ENCODE results near the gene UBR1. TPM values are rescaled to one million over a fixed set of nuclear protein-coding genes. Genes with fewer than 3 reads are reported as not detected.
"Not testable (repeated sequence)": the region's sequence is repeated elsewhere in the genome, so short reads cannot be mapped to it uniquely, and the experiment has no call there.

Gene UBR1
- total and polyA plus RNA-seq, 12 donors, result 3.8 to 46.2 (median 26.7) TPM

DNA sequence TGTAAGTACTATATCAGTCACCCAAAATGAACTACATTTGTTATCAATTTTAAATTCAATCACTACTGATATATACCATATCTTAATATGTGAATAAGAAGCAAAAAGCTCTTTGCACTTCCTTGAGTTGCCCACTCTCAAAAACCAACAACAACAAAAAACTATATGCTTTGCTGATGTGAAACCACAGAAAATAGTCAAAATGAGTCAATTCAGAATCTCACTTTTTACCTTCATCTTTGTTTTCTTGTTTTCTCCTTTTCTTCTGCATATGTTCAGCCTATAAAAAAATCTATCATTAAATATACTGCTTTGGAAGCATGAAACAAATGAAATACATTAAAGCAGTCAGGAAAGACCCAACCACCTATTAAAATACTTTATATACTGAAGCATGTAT lies 80.7 kb downstream of the UBR1 start:
- no peaks in the 10 kb centered on the region for H3K27me3 ChIP-seq
- peaks cover 0 to 8% (median 0%) of the 10 kb centered on the region in 9 donors for H3K4me1 ChIP-seq
- no peak overlapping the region for H3K4me3 ChIP-seq
- no peak for DNase-seq
- H3K9me3 ChIP-seq, result no peaks in the 10 kb centered on the region
- intact Hi-C loops (cut with DNase I), result no loop called here
- H3K36me3 ChIP-seq, result peaks cover 3 to 100% (median 61%) of the 10 kb centered on the region in 9 donors
- H3K27ac ChIP-seq, result no peak overlapping the region
- TF ChIP-seq, protein P1, sequence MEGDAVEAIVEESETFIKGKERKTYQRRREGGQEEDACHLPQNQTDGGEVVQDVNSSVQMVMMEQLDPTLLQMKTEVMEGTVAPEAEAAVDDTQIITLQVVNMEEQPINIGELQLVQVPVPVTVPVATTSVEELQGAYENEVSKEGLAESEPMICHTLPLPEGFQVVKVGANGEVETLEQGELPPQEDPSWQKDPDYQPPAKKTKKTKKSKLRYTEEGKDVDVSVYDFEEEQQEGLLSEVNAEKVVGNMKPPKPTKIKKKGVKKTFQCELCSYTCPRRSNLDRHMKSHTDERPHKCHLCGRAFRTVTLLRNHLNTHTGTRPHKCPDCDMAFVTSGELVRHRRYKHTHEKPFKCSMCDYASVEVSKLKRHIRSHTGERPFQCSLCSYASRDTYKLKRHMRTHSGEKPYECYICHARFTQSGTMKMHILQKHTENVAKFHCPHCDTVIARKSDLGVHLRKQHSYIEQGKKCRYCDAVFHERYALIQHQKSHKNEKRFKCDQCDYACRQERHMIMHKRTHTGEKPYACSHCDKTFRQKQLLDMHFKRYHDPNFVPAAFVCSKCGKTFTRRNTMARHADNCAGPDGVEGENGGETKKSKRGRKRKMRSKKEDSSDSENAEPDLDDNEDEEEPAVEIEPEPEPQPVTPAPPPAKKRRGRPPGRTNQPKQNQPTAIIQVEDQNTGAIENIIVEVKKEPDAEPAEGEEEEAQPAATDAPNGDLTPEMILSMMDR (IDR thresholded peaks at IDR 0.05), result no peak
- no peak for ATAC-seq

DNA sequence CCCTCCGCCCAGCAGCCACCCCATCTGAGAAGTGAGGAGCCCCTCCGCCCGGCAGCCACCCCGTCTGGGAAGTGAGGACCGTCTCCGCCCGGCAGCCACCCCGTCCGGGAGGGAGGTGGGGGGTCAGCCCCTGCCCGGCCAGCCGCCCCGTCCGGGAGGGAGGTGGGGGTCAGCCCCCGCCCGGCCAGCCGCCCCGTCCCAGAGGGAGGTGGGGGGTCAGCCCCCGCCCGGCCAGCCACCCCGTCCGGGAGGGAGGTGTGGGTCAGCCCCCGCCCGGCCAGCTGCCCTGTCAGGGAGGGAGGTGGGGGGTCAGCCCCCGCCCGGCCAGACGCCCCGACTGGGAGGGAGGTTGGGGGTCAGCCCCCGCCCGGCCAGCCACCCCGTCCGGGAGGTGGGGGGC lies 91.2 kb downstream of the UBR1 start:
- ATAC-seq; H3K27ac ChIP-seq; DNase-seq; intact Hi-C loops (cut with DNase I); H3K9me3 ChIP-seq; H3K27me3 ChIP-seq; H3K4me3 ChIP-seq; H3K4me1 ChIP-seq: not testable (repeated sequence)
- peaks cover 0 to 95% (median 29%) of the 10 kb centered on the region in 9 donors for H3K36me3 ChIP-seq
- WGBS, 2 donors, result 93 to 94% methylated on average over 30 to 31 of the region's 31 CpGs

DNA sequence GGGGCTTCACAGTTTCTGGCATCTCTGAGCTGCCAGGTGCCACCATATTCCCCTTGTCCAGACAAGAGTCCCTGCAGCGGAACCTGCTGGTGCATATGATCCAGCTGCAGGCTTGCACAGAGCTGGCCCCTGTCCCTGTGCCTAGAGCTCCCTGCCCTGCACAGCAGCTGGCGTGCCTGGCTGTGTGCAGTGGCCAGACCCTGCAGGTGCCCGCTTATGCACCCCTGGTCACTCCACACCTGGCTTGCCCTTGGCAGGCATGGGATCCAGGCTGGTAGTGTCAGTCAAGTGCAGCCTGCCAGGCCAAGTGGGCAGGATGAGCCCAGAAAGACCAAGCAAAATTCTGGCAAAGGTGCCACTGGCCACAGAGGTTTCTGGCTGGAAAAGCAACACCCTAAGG lies 96.6 kb downstream of the UBR1 start:
- H3K36me3 ChIP-seq, result peaks cover 0 to 79% (median 40%) of the 10 kb centered on the region in 9 donors

DNA sequence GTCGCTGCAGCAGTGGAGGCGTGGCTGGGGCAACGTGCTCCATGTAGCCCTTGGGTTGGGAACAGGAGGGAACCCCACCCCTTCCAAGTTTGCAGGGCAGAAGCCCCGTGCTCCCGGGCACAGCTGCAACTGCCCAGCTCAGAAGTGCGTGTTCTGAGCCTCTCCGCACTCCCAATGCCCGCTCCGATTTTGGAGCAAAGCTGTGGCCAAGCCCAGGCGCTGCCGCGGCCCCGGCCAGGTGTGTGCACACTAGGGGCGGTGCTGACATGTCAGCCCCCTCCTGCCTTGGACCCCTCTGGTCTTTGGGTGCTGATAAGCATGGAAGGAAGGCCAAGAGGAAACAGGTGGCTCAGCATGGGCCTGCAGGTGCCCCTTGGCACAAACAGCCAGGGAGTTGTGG lies 97.7 kb downstream of the UBR1 start:
- 94 to 96% methylated on average over 14 of the region's 14 CpGs for WGBS, 2 donors
- DNase-seq, result no peak
- intact Hi-C loops (cut with DNase I), result no loop called here
- Histone ChIP-seq H3K4me1 (peaks cover 0 to 7% (median 0%) of the 10 kb centered on the region in 9 donors), H3K36me3 (peaks cover 0 to 82% (median 40%) of the 10 kb centered on the region in 9 donors), H3K9me3 (no peaks in the 10 kb centered on the region), H3K27ac (no peak overlapping the region), H3K4me3 (no peak overlapping the region), H3K27me3 (no peaks in the 10 kb centered on the region)
- TF ChIP-seq, protein P1 (IDR thresholded peaks at IDR 0.05), result no peak
- peak in 2 of 8 donors; percentile 20 to 50 for ATAC-seq

More for the DNA sequence above, 96.6 kb downstream of the UBR1 start:
- no peaks in the 10 kb centered on the region for H3K27me3 ChIP-seq
- ATAC-seq (no peak), DNase-seq (no peak)
- H3K4me1 ChIP-seq, result peaks cover 0 to 7% (median 0%) of the 10 kb centered on the region in 9 donors
- no peaks in the 10 kb centered on the region for H3K9me3 ChIP-seq
- intact Hi-C loops (cut with DNase I), result no loop called here
- TF ChIP-seq, protein P1 (IDR thresholded peaks at IDR 0.05), result no peak
- H3K27ac ChIP-seq, result no peak overlapping the region
- H3K4me3 ChIP-seq, result no peak overlapping the region
- WGBS, 2 donors, result 98 to 99% methylated on average over 3 of the region's 3 CpGs

DNA sequence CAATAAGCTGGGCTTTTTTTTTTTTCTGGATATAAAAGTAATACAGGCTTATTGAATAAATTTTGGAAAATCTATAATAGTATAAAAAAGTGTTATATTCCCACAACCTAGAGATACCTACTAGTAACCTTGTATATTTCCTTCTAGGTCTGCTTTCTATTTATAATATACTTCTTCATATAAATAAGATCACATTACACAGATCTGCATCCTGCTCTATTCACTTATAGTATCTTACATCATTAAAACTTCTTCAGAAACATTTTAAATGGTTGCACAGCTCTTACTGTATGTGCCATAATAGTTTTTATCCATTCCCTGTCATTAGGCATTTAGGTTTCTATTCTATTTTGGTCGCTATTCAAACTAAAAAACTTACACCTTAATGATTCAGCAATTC lies 98.3 kb downstream of the UBR1 start:
- Histone ChIP-seq H3K9me3 (no peaks in the 10 kb centered on the region), H3K27me3 (no peaks in the 10 kb centered on the region), H3K27ac (no peak overlapping the region), H3K4me1 (peaks cover 0 to 7% (median 0%) of the 10 kb centered on the region in 9 donors), H3K36me3 (peaks cover 0 to 83% (median 41%) of the 10 kb centered on the region in 9 donors), H3K4me3 (no peak overlapping the region)
- ATAC-seq (no peak), DNase-seq (no peak)
- WGBS, 2 donors, result 96 to 98% methylated on average over 1 of the region's 1 CpG
- TF ChIP-seq, protein P1 (IDR thresholded peaks at IDR 0.05), result no peak
- intact Hi-C loops (cut with DNase I), result no loop called here
